SKM-1 treated with dmso at 0.1 percent for 144 hours (cell line): ENCODE measurements around the gene KRTAP6-2.

Experiments
- DNase-seq: peaks from one replicate; lab custom pipeline; 2025; ENCODE audit not compliant: unreplicated experiment; lab: John Stamatoyannopoulos, UW

Gene KRTAP6-2

DNA sequence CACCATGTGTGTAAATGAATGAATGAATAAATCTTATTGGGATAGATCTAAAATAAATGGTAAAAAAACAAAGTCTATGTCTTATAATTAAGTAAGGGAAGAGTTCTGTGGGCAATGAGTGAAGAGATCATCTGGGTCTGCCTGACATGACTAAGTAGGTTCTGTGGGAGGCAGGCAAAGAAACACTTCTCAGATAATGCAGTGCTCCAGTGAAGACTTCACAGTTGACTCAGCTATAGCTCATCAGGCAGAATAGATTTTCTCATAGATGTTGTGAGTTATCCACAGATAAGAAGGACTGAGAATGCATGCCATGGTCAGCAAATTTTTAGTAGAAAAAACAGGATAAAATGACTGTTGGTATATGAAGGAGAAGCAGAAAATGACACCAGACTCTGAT is 20.9 kb downstream of the KRTAP6-2 start:
- no peak for DNase-seq

DNA sequence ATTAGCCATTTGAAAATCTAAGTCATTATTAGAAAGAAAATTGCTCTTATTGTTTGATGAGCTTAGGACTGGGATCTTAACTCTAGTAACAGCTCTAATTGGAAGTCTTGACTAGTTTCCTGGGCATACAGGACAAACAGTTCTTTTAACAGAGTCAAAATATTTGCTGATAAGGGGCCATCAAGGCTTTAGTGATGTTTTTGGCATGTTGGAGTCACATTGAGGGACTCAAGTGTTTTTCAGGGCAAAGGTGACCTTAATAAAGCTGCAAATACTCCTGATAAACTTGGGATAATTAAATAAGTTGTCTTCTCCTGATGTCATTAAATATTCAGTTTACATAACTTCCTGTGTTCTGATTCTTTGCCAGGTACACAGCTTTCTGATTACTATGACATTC is 31.1 kb downstream of the KRTAP6-2 start:
- no peak for DNase-seq

DNA sequence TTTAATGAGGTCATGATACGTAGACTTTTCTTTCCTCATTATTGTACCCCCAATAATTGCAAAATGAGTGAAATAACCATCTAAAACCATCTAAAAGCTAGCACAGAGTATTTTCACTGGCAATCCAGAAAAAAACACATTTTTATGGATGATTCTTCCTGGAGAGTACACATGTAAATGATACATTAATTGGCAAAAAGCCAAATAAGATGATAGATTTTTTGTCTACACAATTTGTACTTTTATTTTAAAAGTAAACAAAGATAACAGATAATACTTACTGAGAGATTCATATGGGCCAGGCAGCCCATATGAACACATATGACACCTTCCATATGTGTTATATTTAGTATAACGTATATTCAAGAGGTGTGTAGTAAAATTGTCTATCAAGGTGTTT is 35.1 kb downstream of the KRTAP6-2 start:
- DNase-seq: no peak

DNA sequence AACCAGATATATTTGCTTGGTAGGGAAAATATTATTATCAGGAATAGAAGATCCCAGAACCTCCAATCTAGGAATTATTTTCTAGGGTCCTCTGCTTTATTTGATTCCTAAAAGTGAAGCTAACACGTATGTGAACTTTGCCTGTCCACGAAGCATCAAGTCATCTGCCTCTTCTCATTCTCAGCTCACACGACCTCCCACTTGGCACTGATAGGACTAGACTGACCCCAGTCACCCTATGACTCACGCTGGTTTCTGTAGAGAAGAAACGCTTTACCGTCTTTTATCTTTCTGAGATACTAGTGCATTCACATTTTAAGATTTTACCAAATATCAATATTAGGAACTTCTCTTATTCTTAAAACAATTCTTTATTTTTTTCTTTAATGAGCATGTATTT is 35.6 kb downstream of the KRTAP6-2 start:
- DNase-seq: no peak

DNA sequence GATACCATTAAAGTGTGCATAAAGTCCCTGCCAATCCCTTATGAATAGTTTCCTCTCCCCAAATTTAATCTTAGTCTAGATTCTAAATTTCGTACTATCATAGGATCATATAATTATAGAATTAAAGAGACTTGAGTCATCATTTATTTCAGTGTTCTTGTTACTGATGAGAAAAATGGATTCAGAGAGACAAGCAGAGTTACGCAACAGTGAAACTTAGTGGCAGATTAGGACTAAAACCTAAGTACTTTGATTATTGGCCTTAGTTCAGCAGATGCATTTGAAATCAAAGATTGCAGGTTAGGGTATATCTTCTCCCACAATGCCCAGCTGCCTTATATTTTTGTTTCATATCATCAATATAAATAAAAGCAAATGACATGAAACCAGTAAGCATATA is 36.7 kb downstream of the KRTAP6-2 start:
- DNase-seq: no peak

DNA sequence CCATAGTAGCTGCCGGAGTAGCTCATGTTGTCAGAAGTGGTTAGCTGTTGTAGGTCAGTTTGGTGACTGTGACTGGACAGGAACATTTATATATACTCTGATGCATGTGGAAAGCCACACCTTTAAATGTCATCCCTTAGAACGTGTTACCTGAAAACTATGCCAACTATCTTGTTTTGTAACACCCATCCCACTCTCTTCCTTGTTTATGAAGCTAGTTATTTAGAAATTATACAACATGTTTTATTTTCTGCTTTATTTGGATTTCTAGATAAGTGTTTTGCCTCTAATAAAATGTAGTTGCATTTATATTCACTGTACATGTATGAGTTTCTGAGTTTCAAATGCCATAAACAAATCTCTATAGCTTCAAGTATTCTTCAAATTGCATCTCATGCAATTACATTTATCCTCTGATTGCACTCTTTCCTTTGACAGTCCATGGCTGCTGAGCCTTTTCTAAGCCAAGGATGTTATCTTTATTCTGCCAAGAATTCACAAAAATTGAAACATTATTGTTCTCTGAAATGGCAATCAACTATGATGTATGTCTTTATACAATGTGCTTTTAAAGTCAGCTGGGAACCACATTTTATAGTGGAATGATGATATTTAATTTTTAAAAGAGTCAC is 37.3 kb downstream of the KRTAP6-2 start, which contains the start of gene KRTAP19-7:
KRTAP19-7 (minus strand) TSS at position 51 of the 632 bp plus-strand sequence; CDS start at position 26, 25 bp downstream.
- DNase-seq: no peak

DNA sequence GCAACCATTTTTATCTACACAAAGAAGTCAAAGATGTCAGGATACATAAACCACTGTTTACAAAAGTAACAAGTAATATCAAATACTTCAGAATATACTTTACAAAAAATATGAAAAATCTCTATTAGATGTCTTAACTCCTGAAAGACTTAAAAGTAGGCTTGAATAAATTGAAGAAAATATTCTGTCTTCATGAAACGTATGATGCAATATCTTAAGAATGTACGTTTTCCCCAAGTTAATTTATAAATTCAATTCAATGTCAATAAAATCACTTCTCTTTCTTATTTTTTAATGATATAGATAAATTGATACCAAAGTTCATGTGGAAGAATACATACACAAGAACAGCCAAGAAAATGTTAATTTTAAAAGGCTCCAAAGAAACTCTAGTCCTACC is 43.6 kb downstream of the KRTAP6-2 start:
- DNase-seq: no peak

DNA sequence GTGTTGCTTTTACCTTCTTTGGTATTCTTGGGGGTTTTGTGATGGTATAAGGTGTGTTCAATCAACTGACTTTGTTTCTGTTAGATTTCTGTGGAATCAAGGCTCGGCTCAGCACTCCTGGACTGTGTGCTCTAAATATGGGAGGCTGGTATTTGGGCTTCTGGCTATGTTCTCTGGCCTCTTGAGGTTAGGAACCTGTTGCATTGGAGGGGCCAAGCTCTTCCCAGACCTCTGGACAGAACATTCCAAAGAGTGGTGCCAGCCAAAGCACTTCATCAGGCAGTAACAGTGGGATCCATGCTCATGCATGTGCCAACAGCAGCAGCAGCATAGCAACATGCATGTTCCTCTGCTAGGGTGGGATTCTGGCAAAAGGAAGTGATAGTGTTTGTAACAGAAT is 45.9 kb downstream of the KRTAP6-2 start:
- no peak for DNase-seq
